Measurements from ENCODE around the gene BRD7.

The BRD7 gene

DNA sequence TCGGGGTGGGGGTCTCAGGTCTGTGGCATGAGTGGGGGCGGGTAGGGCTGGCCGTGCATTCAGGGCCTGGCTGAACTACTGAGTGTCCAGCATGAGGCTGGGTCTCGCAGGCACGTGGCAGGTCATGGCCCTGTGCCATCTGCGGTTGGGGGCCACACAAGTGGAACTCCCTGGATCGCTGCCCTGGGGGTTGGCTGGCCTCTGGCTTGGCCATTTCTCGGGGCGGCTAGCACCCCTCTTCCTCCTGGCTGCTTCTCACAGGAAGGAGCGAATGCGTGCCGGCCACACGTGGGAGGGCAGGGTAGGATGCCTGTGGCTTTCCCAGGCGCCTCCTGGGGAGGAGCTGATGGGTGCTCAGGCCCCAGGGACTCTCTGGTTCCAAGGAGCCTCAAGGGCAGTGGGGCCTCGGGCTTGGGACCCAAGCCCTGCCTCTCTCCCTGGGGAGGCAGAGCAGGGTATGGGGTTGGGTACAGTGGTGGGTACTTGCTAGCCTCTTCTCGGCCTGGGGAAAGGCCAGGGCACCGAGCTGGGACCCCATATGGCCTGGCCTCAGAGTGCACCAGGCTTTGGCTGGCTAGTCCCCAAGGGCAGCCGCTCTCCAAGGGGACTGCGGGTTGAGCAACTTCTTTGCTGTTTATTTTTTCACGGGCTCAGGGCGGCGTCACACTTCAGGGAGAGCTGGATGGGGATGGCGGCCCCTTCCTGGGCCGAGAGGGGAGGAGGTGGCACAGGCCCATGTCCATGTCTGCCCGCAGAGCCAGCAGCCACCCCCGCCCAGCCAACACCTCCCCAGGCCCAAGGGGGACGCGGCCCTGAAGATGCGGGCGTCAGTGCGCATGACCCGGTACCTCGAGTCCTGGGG, 65.0 kb downstream of the BRD7 start:
- DNase-seq (ENCODE audit: low read depth in 2 of 2), result no peak

DNA sequence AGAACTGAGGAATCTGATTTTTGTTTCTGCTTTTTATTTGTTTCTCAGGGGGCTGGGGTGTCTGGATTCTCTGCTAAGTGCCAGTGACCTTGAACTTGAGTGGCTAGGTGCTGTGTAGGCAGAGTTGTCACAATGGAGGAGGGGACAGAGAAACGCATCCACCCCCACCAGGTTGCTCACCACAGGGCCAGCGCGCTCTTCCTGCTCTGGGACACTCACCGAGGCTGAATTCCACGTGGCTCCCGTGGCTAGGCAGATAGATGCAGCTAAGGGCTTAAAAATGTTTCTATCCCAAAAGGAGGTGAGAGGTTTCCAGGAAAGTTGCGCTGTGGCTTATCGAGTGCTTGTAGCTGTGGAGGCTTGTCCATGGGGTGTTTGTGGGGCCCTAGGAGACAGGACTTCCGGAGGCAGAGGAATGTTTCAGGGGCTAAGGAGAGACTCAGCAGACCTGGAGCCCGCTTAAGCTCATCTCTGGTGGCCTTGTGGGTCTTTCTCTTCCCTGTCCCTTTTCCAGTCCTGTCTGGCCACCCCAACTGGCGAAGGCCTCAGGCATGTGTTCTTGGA, 65.7 kb downstream of the BRD7 start:
- no peak for DNase-seq (ENCODE audit: low read depth in 2 of 2)

DNA sequence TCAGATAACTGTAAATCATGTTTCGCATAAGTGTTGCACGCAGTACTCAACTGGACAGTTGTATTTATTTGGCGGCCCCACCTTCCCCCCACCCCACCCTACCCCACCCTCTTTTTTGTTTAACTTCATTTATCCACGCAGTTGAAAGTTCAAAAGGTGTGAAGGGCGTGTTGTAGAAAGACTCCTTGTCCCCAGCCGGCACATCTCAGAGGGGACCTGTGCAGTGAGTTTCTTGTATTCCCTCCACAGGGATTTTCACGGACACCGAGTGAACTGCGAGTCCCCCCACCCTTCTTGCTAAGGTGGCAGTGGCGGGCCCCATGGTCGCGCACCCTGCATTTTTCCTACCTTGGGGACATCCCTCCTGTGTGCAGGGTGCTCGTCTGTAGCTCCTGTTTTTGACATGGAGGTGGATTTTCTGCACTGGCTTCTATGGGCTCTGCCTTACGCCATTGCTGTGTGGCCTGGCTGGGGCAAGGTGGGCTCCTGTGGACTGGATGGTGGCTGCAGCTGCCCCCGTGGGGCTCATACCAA, 66.2 kb downstream of the BRD7 start:
- no peak for DNase-seq (ENCODE audit: low read depth in 2 of 2)

DNA sequence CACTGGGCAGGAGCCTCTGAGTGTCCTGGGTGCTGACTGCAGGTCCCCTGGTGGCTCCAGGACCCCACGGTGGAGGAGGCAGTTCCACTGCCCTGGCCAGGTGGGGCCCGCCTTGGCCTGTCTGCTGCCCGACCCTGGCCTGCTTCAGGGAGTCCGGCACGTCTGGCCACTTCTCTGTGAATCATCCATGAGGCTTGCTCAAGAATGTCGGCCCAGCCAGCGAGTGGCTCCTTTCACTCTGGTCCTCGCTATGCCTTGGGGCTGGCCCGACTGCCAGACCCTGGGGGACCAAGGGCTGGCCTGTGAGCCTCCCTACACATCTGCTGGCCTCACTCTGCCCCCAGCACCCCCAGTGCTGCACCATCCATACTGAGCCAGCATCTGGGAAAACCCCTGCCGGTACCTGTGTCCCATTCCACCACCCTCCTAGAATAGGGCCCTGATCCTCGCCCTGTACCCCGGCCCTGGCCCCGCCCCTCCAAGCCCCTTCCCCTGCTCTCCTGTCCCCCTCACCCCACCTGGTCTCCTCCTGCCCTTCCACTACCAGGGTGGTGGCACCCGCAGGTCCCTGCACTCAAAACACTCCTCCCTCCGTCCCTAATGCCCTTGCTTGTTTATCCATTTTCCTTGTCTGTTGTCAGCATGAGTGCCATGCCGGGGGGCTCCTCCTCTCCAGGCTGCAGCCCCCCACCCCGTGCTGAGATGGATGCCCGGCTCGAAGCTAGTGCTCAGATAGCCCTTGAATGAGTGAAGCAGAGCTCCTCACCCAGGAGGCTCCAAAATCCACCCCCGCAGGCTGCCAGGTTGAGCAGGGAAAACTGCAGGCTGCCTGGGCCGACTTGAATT, 66.9 kb downstream of the BRD7 start:
- no peak for DNase-seq (ENCODE audit: low read depth in 2 of 2)

DNA sequence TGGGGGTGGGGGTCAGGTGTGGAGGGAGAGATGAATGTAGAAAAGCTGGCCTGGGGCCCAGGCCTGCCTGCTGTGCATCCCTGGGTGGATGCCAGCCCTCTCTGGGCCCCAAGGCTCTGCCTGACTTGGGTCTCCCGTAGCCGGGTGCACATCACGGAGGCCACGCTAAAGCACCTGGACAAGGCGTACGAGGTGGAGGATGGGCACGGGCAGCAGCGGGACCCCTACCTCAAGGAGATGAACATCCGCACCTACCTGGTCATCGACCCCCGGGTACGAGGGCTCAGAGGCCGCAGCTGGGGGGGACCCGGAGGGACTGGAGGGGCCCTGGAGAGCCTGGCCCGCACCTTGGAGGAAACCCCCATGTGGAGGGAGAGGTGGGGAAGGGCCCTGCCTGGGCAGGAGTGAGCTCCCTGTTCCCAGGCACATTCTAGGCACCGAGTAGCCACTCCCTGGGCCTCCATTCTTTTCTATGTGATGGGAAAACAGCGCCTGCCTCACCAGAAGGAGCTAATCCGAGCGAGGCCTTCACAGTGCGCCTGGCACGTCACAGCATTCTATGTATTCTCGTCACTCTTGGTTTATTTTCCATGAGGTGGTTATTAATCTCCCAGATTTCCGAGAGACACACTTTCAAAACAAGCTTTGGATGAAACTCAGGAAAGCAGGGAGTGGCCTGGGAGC, 67.7 kb downstream of the BRD7 start:
- DNase-seq (ENCODE audit: low read depth in 2 of 2), result no peak

DNA sequence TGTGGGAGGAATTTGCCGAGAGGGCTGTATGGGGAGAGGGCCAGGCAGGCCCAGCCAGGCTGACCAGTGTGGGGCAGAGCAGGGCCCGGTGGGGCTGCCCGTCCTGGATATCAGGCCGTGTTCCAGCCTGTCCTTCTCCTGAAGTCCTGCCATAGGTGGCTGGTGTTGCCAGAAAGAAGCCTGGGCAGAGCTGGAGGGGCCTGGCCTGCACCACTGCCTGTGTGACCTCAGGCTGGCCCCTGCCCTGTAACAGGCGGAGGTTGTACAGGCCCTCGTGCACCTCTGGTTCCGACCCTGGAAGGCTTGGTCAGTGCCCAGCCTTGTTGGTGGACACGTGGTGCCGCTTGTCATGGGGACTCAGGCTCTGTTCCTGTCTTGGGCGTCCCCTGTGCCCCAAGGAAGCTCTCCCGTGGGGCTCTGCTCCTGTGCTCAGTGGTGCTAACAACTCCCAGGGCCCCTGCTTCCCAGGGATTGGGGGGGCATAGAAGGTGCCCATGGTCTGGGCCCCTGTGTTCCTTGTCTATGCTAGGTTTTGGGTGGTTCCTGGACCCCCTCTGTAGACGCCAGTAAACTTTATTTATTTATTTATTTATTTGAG, 69.2 kb downstream of the BRD7 start:
- no peak for DNase-seq (ENCODE audit: low read depth in 2 of 2)

DNA sequence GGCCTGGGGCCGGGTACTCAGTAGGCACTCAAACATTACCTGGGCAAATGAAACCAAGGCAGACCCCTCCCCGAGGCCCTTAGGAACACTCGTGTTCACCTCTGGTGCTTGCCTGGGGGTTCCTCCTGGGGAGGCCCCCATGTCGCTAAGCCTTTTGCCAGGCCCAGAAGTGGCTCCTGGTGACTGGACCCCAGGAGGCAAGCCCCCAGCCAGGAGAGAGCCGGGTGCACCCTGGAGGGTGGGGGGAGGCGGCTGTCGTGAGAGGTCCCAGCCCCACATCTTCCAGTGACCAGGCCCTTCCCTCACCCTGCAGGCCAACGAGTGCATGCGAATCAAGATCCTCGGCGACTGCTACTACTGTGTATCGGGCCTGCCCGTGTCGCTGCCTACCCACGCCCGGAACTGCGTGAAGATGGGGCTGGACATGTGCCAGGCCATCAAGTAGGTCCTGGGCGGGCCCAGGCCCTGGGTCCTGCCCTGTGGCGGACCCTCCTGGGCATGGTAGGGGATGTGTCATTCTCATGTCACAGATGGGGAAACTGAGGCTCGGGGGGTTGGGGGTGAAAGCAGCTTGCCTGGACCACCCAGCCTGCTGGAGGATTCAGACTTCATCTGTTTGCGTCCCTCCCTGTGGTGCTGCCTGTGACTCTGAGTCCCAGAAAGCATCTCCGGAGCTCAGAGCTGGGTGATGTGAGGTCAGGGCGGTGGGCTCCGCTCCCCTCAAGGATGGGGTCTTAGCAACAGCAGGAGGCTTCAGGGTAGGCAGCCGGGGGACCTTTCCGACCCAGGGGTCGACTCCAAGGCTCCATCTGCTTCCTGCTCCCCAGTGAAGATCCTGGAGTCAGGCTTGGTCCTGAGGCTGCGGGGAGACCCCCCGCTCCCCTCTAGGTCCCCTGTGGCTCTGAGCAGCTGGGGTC, 69.9 kb downstream of the BRD7 start:
- DNase-seq (ENCODE audit: low read depth in 2 of 2), result no peak

DNA sequence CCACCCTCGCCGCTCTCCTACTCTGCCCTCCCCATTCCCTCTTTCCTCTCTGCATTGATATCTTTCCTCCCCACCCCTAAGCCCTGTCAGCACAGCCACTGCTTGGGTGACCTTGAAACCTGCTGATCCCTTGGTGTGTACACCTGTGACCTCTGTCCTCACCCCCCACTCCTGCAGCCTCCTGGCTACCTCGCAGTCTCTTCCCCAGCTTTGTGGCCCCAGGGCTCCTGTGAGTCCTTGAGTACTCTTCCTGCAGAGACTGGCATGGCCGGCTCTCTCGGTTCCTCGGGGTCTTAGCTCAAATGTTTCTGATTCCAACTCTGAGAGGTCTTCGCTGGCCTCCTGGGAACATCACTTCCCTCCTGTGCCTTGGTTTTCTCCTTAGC, 70.7 kb downstream of the BRD7 start:
- DNase-seq (ENCODE audit: low read depth in 2 of 2), result no peak

DNA sequence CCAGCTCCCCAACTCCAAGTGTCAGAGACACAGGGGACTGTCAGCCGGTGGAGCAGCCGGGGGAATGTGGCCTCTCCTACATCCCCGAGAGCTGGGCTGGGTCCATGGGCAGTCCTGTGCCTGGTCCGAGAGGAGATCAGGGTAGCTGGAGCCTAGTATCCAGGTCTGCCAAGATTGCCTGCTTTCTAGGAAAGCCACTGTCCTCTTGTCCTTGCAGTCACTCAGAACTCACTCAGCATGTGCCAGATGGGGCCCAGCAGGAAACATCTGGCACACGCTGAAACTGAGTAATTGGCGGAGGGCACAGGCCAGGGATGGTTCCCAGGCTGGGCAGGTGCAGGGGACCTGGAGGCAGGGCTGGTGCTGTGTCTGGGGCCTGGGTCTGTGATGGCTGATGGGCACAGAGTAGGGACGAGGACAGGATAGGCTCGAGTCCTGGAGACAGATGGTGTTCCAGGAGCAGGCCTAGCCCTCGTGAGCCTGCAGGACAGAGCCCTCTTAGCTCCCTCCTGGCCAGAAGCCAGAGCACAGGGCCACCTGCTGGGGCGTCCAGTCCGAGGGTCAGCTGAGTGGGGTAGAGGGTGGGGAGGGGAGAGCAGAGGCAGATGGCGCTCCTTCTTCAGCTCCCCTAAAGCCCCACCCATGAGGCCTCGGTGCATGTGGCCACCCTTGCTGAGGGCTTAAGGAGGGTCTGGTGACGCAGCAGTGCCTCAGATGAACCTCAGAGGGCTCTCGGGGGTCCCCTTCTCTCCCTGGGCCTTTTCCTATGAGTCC, 71.3 kb downstream of the BRD7 start:
- DNase-seq (ENCODE audit: low read depth in 2 of 2), result no peak

DNA sequence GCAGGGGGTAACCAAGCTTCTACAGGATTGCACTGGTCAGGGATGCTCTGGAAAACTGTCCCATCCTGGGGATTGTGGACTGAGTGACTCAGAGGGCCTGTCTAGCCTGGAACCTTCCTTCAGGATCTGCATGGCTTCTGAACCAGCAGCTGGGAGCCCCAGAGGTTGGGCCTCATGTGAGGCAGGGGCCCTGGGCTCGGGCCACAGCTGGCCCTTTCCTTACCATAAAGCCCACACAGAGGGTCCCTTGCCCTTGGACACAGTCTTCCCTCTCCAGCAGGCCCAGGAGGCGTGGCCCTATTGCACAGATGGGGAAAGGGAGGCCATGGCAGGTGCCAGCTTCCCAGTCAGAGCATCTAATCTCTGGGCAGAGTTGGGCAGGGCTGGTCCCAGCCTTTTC, 72.0 kb downstream of the BRD7 start:
- DNase-seq (ENCODE audit: low read depth in 2 of 2), result no peak

DNA sequence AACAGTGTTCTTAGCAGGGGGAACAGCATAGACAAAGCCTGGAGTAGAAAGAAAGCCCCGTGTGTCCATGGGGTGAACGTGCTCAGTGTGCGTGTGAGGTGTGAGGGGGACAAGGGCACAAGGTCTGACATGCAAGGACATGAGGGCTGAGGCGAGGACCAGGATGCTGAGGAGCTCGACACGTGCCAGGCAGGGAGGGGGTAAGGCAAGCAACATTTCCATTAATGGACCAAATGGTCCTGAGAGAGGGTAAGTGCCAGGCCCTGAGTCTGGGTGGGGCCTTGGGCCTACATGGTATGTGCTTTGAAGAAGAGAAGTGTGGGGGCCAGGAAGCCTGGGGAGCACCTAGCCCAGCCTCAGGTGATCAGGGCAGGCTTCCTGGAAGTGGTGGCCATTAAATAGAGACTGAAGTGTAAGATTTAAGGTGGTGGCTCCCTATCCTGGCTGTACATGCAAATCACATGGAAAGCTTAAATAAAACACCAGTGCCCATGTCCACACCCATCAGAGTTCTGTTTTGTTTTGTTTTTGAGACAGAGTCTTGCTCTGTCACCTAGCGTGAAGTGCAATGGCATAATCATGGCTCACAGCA, 73.2 kb downstream of the BRD7 start:
- DNase-seq (ENCODE audit: low read depth in 2 of 2), result no peak

DNA sequence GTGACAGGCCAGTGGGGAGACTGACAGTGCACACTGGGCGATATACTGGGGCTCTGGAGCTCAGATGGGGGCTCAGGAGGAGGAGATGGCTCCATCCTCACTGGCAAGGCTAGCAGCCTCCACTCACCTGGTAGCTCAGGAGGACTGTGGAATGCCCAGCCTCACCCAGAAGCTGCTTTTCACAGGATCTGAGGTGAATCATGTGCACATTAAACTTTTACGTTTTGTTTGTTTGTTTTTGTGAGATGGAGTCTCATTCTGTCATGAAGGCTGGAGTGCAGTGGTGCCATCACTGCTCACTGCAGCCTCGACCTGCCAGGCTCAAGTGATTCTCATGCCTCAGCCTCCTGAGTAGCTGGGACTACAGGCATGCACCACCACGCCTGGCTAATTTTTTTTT, 73.8 kb downstream of the BRD7 start:
- DNase-seq (ENCODE audit: low read depth in 2 of 2), result no peak

DNA sequence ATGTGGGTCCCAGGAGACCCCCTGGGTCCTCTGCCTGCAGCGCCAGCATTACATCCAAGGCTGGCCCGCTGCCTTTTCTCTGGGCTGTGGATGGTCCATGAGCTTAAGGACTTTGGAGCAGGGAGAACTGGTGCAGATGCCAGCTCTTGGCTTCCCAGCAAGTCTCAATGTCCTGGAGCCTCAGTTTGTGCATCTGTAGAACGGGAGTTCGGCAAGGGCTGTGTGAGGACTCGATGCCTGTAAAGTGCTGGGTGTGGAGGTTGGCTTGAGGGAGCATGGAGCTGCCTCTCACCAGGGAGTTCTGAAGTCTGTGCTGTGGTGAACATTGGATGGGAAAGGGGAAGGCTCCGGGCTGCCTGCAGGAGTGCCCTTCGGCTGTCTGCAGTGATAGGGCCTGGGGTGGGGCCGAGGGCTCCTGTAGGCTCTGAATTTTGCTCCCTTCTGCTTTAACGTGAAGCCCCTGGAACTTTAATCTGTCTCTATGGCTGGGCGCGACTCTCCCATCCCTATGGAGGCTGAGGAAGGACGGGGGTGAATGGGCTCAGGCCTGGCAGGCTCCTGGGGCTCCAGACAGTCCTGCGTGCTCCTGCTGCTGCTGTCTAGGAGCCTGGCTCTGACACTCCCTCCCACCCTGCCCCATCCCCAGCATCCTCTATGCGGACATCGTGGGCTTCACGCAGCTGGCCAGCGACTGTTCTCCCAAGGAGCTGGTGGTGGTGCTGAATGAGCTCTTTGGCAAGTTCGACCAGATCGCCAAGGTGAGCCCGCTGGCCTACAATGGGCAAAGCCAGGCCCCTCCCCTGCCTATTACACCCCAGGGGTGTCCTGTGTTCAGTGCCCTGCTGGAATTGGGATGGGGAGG, 74.6 kb downstream of the BRD7 start:
- no peak for DNase-seq (ENCODE audit: low read depth in 2 of 2)

DNA sequence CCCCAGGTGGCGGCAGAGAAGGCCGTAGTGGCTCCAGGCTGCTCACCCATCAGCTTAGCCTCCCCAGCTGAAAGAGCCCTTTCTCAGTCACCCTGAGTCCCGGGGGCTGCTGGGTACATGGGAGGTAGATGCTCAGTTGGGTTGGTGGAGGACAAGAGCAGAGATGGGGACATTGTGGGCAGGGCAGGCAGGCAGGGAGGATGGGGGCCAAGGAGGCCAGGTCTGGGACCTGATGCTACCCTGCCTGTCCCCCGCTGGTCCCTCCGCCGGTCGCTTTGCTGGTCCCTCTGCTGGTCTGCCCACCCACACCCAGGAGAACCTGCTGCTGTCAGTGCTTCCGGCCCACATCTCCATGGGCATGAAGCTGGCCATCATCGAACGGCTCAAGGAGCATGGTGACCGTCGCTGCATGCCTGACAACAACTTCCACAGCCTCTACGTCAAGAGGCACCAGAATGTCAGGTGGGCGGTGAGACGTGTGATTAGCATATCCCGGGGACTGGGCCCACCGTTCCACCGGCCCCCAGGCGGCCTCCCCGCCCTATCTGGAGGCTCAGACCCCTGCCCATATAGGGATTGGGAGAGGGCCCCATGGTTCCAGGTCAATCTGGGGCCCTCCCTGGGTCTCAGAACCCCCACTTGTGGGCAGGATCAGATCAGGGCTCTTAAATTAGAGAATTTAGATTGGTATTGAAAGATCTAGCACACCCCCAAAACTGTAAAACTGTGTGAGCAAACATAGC, 75.6 kb downstream of the BRD7 start:
- no peak for DNase-seq (ENCODE audit: low read depth in 2 of 2)

DNA sequence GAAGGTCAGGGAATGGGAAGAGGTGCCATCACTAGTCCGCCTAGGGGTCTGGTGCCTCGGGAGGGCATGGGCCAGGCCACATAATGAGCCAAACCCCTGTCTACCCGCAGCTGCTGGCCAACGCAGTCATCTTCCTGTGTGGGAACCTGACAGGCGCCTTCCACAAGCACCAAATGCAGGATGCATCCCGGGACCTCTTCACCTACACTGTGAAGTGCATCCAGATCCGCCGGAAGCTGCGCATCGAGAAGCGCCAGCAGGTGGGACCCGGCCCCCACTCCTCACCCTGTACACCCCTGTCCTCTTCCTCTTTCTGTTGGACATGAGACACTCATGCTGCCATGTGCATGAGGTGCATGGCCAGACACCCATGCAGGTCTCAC, 76.2 kb downstream of the BRD7 start:
- no peak for DNase-seq (ENCODE audit: low read depth in 2 of 2)

DNA sequence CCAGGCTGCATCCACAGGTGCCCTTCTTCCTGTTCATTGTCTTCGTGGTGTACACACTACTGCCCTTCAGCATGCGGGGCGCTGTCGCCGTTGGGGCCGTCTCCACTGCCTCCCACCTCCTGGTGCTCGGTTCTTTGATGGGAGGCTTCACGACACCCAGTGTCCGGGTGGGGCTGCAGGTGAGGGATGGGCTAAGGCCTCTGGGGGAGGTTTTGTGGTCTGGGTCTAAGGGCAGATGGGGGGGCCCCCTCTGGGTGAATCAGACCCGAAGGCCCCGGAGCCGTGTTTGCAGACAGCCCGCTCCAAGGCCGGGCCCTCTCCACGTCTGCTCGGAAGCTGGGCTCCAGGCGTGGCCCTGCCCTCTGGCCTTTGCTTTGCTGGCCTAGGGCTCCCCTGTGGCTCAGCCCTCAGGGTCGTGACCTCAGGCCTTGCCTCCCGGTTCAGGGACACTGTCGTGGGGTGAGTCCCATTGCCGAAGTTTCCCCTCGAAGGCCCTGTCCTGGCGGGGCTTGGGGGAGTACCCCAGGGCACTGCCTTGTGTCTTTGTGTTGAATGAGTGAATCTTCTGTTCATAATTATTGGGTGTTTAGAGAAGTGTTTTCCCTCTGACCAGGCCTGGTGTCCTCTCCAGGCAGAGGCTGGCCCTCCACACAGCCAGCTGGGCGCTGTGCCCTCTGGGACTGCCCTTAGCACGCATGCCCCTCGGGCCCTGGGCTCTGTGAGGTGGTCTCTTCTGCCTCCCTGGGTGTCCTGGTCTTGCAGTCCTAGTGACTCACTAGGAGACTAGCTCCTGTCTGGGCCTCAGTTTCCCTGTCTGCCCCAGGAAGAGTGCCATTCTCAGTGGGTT, 76.8 kb downstream of the BRD7 start:
- DNase-seq (ENCODE audit: low read depth in 2 of 2), result no peak

DNA sequence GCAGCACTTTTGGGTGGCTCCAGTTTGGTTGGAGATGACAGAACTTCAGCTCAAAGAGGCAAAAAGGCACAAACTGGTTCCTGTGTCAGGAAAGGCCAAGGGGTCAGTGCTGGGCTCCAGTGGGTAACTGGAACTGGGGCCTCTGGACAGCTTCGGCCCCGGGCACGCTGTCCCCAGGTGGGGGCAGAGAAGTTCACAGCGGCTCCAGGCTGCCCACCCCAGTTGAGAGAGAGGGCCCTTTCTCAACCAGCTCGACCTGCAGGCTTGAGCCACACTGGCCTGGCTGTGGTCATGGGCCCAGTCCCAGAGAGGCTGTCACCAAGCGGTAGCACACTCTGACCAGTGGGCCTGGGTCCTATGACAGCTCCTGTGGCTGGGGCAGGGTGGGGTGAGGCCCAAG, 77.9 kb downstream of the BRD7 start:
- no peak for DNase-seq (ENCODE audit: low read depth in 2 of 2)

All from fibroblast of skin of left biceps (primary cell).